WTC11 (cell line): ENCODE measurements around the gene C11orf52. TPM values are rescaled to one million over a fixed set of nuclear protein-coding genes. Genes with fewer than 3 reads are reported as not detected.
A peak's percentile ranks its signal among the peaks of the same experiment; 100 is the strongest.

Experiments used
- ATAC-seq: fragments of 200-7000 bp; cut with Tn5 transposase; 2 replicates; pipeline ENCODE4 v1.10.0; 2021; ENCODE audit warnings: mild to moderate bottlenecking, moderate library complexity
- CTCF ChIA-PET: fragments of 300-600 bp; sonication (Branson Sonifier 250); formaldehyde crosslinking; loops from one replicate; lab custom pipeline; 2021; ENCODE audit warnings: antibody characterized with exemption; lab: Charles Lee
- POLR2A ChIA-PET: fragments of 350-600 bp; sonication (Branson Sonifier 250); formaldehyde crosslinking; loops from one replicate; lab custom pipeline; 2021; ENCODE audit warnings: antibody characterized with exemption; lab: Charles Lee
- DNase-seq: peaks from one replicate; pipeline ENCODE4 v3.0.0; 2021; ENCODE audit warnings: low spot score
- H3K27ac Mint-ChIP-seq: 2 replicates; pipeline ENCODE4 v1.8.0; 2021; ENCODE audit warnings: mixed read lengths
- H3K27me3 Mint-ChIP-seq: 2 replicates; pipeline ENCODE4 v1.8.0; 2021; ENCODE audit warnings: low read depth, mild to moderate bottlenecking, moderate library complexity, mixed read lengths
- H3K36me3 Mint-ChIP-seq: 2 replicates; pipeline ENCODE4 v1.8.0; 2021; ENCODE audit warnings: mixed read lengths
- H3K4me1 Mint-ChIP-seq: 2 replicates; pipeline ENCODE4 v1.8.0; 2022; ENCODE audit warnings: mixed read lengths
- H3K4me3 Mint-ChIP-seq: 2 replicates; pipeline ENCODE4 v1.8.0; 2021; ENCODE audit warnings: mild to moderate bottlenecking, moderate library complexity, mixed read lengths
- H3K9me3 Mint-ChIP-seq: 2 replicates; pipeline ENCODE4 v1.8.0; 2021; ENCODE audit warnings: mixed read lengths
- CBFB ChIP-seq: sonication (generic); formaldehyde crosslinking; IDR thresholded peaks from 2 replicates; pipeline ENCODE4 v1.8.1; 2022; ENCODE audit warnings: mild to moderate bottlenecking, low read depth, missing genetic modification reagents
- E2F4 ChIP-seq: sonication (generic); formaldehyde crosslinking; IDR thresholded peaks from 2 replicates; pipeline ENCODE4 v1.8.1; 2022; ENCODE audit warnings: low read depth, mild to moderate bottlenecking, moderate library complexity, missing genetic modification reagents, borderline replicate concordance
- ELF4 ChIP-seq: sonication (generic); formaldehyde crosslinking; IDR thresholded peaks from 2 replicates; pipeline ENCODE4 v1.8.1; 2022; ENCODE audit warnings: low read depth, mild to moderate bottlenecking, moderate library complexity, missing genetic modification reagents
- ESRRA ChIP-seq: sonication (generic); formaldehyde crosslinking; IDR thresholded peaks from 2 replicates; pipeline ENCODE4 v1.8.1; 2022; ENCODE audit warnings: mild to moderate bottlenecking, missing genetic modification reagents, borderline replicate concordance
- FOXJ3 ChIP-seq: sonication (generic); formaldehyde crosslinking; IDR thresholded peaks from 2 replicates; pipeline ENCODE4 v1.9.0; 2021; ENCODE audit warnings: missing genetic modification reagents, mild to moderate bottlenecking, borderline replicate concordance
- GABPB1 ChIP-seq: sonication (generic); formaldehyde crosslinking; IDR thresholded peaks from 2 replicates; pipeline ENCODE4 v1.8.1; 2023; ENCODE audit warnings: mild to moderate bottlenecking, missing genetic modification reagents
- IRF2 ChIP-seq: sonication (generic); formaldehyde crosslinking; IDR thresholded peaks from 2 replicates; pipeline ENCODE4 v1.8.0; 2022; ENCODE audit warnings: low read depth, missing genetic modification reagents, borderline replicate concordance
- MAX ChIP-seq: sonication (generic); formaldehyde crosslinking; IDR thresholded peaks from 2 replicates; pipeline ENCODE4 v1.8.0; 2022; ENCODE audit warnings: mild to moderate bottlenecking, missing genetic modification reagents
- NFE2L1 ChIP-seq: sonication (generic); formaldehyde crosslinking; IDR thresholded peaks from 2 replicates; pipeline ENCODE4 v1.8.1; 2023; ENCODE audit warnings: missing genetic modification reagents
- PREB ChIP-seq: sonication (generic); formaldehyde crosslinking; IDR thresholded peaks from 2 replicates; pipeline ENCODE4 v1.8.1; 2022; ENCODE audit warnings: mild to moderate bottlenecking, missing genetic modification reagents, moderate library complexity, borderline replicate concordance
- SOX15 ChIP-seq: fragments of 250-450 bp; sonication (Bioruptor Pico); IDR thresholded peaks from 2 replicates; pipeline ENCODE4 v1.9.0; 2021; ENCODE audit warnings: mild to moderate bottlenecking
- SP1 ChIP-seq: sonication (generic); formaldehyde crosslinking; conservative IDR thresholded peaks from 2 replicates; pipeline ENCODE4 v1.8.1; 2022; ENCODE audit warnings: missing genetic modification reagents
- TCF7 ChIP-seq: sonication (generic); formaldehyde crosslinking; IDR thresholded peaks from 2 replicates; pipeline ENCODE4 v1.8.0; 2022; ENCODE audit warnings: mild to moderate bottlenecking, low read depth, missing genetic modification reagents, moderate library complexity
- USF2 ChIP-seq: sonication (generic); formaldehyde crosslinking; IDR thresholded peaks from 2 replicates; pipeline ENCODE4 v1.8.1; 2023; ENCODE audit warnings: mild to moderate bottlenecking, missing genetic modification reagents, moderate library complexity
- ZBTB21 ChIP-seq: sonication (generic); formaldehyde crosslinking; IDR thresholded peaks from 2 replicates; pipeline ENCODE4 v1.8.1; 2023; ENCODE audit warnings: mild to moderate bottlenecking, missing genetic modification reagents, borderline replicate concordance
- ZMAT4 ChIP-seq: fragments of 250-450 bp; sonication (Bioruptor Pico); IDR thresholded peaks from 2 replicates; pipeline ENCODE4 v1.9.0; 2021; ENCODE audit warnings: mild to moderate bottlenecking
- ZNF121 ChIP-seq: sonication (generic); formaldehyde crosslinking; IDR thresholded peaks from 2 replicates; pipeline ENCODE4 v1.8.0; 2023; ENCODE audit warnings: missing genetic modification reagents
- ZNF219 ChIP-seq: sonication (generic); formaldehyde crosslinking; IDR thresholded peaks from 2 replicates; pipeline ENCODE4 v1.8.0; 2023; ENCODE audit warnings: missing genetic modification reagents, mild to moderate bottlenecking, borderline replicate concordance
- ZNF232 ChIP-seq: sonication (generic); formaldehyde crosslinking; IDR thresholded peaks from 2 replicates; pipeline ENCODE4 v1.8.0; 2022; ENCODE audit warnings: mild to moderate bottlenecking, missing genetic modification reagents
- ZNF263 ChIP-seq: sonication (generic); formaldehyde crosslinking; IDR thresholded peaks from 2 replicates; pipeline ENCODE4 v1.8.1; 2022; ENCODE audit warnings: low read depth, mild to moderate bottlenecking, moderate library complexity, missing genetic modification reagents
- ZNF396 ChIP-seq: fragments of 250-450 bp; sonication (Bioruptor Pico); IDR thresholded peaks from 2 replicates; pipeline ENCODE4 v1.8.0; 2021; ENCODE audit warnings: mild to moderate bottlenecking, moderate library complexity, borderline replicate concordance
- ZNF425 ChIP-seq: fragments of 250-450 bp; sonication (Bioruptor Pico); conservative IDR thresholded peaks from 2 replicates; pipeline ENCODE4 v1.9.0; 2021; ENCODE audit warnings: mild to moderate bottlenecking
- ZNF671 ChIP-seq: fragments of 250-450 bp; sonication (Bioruptor Pico); IDR thresholded peaks from 2 replicates; pipeline ENCODE4 v1.8.0; 2021; ENCODE audit warnings: mild to moderate bottlenecking
- total RNA-seq: library from RNA; stranded (reverse); gene quantifications from 3 replicates; pipeline ENCODE4 v1.2.3, GENCODE V29; 2021

C11orf52 gene
- total RNA-seq, 1 experiment from 2014 or later: 2.1 TPM

- Mint-ChIP-seq H3K4me3 (no peak overlapping the region), H3K27me3 (no peaks in the 10 kb centered on the region; the same call in 1 of the 2 replicates), H3K4me1 (peaks cover 39% of the 10 kb centered on the region), H3K36me3 (no peaks in the 10 kb centered on the region; the same call in 1 of the 2 replicates), H3K9me3 (no peaks in the 10 kb centered on the region), H3K27ac (peak overlapping the region; percentile 10; the same call in 1 of the 2 replicates)
- POLR2A ChIA-PET: interaction anchor here (1.9 kb wide), 1 partner anchor 9 kb away, joined by 10 read pairs; no protein-coding TSS in a partner anchor
- DNase-seq (no peak), ATAC-seq (no peak)
- no peak for TF ChIP-seq ZNF425 (CRISPR knock-in tag)
- TF ChIP-seq ZNF121: peak; percentile 94
- TF ChIP-seq SOX15 (CRISPR knock-in tag): no peak
- CTCF ChIA-PET: interaction anchor here (0.6 to 3.1 kb wide), 4 partner anchors 14 to 594 kb away, joined by 3 to 34 read pairs (median 14); no protein-coding TSS in a partner anchor
Measured at GRCh38 chr11:111917312-111917711, 1.4 kb upstream of the C11orf52 start.

GRCh38 chr11:111917788-111918187 is 925 bp upstream of the C11orf52 start:
- CTCF ChIA-PET: interaction anchor here (0.6 to 3.1 kb wide), 4 partner anchors 14 to 595 kb away, joined by 3 to 34 read pairs (median 14); no protein-coding TSS in a partner anchor
- Mint-ChIP-seq H3K27ac (peak overlapping the region; percentile 29; the same call in 1 of the 2 replicates), H3K27me3 (no peaks in the 10 kb centered on the region; the same call in 1 of the 2 replicates), H3K4me3 (no peak overlapping the region), H3K9me3 (no peaks in the 10 kb centered on the region), H3K4me1 (peaks cover 38% of the 10 kb centered on the region), H3K36me3 (no peaks in the 10 kb centered on the region; the same call in 1 of the 2 replicates)
- POLR2A ChIA-PET: interaction anchor here (1.5 to 1.9 kb wide), 2 partner anchors 9 to 21 kb away, joined by 6 to 10 read pairs; no protein-coding TSS in a partner anchor
- DNase-seq (no peak), ATAC-seq (no peak)
- no peak for TF ChIP-seq USF2
- TF ChIP-seq GABPB1 (CRISPR knock-in tag): 0 out of 2 replicates have a peak, but pooled peaks have one; percentile 22
- no peak for TF ChIP-seq MAX
- TF ChIP-seq CBFB: no peak
- no peak for TF ChIP-seq TCF7 (CRISPR knock-in tag)
- no peak for TF ChIP-seq PREB (CRISPR knock-in tag)

GRCh38 chr11:111920908-111921307 is 2.2 kb downstream of the C11orf52 start:
- H3K36me3 Mint-ChIP-seq: no peaks in the 10 kb centered on the region; the same call in 1 of the 2 replicates
- POLR2A ChIA-PET: no interaction called here
- no peaks in the 10 kb centered on the region for H3K9me3 Mint-ChIP-seq

More at GRCh38 chr11:111920908-111921307, 2.2 kb downstream of the C11orf52 start:
- Mint-ChIP-seq H3K4me1 (peaks cover 45% of the 10 kb centered on the region), H3K27ac (no peak overlapping the region), H3K27me3 (no peaks in the 10 kb centered on the region; the same call in 1 of the 2 replicates), H3K4me3 (no peak overlapping the region)
- CTCF ChIA-PET: no interaction called here
- DNase-seq (no peak), ATAC-seq (no peak)
- TF ChIP-seq ZMAT4 (CRISPR knock-in tag) (no peak), E2F4 (no peak), ZNF396 (no peak), CBFB (no peak), SP1 (no peak), ZNF219 (CRISPR knock-in tag) (no peak), NFE2L1 (CRISPR knock-in tag) (no peak), ZNF232 (CRISPR knock-in tag) (no peak), ZNF425 (CRISPR knock-in tag) (no peak), ZNF671 (no peak), ZNF263 (CRISPR knock-in tag) (no peak), ESRRA (CRISPR knock-in tag) (no peak), FOXJ3 (no peak), ELF4 (CRISPR knock-in tag) (no peak), ZBTB21 (CRISPR knock-in tag) (no peak), IRF2 (CRISPR knock-in tag) (no peak)
